ENCODE results near the gene MAGI2.

The MAGI2 gene

DNA sequence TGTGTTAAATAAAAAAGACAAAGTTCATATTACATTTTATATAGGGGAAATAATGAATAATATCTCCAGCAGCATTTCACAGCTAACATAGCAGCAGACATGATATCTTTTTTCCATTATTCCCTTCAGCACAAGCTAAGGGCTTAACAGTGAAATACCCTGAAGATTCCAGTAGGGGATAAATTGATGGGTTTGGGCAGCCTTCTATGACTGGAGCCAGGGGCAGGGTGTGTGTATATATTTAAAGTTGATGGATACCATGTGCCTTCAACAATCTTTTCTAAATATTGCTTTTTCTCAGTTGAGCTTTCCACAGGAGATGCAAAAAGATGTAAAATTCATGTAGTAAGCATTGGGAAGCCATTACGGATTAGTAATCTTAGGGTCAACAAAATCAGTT, 151.2 kb downstream of the MAGI2 start:
- DNase-seq (ENCODE audit: low read depth): no peak

DNA sequence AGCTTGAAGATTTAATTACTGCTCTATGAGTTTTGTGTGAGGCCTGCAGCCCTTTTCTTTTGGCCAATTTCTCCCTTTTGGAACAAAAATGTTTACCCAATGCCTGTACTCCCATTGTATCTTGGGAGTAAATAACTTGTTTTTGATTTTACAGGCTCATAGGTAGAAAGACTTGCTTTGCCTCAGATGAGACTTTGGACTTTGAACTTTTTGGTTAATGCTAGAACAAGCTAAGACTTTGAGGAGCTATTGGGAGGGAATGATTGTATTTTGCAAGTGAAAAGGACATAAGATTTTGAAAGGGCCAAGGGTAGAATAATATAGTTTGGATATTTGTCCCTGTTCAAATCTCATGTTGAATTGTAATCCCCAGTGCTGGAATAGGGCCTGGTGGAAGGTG, 152.0 kb downstream of the MAGI2 start:
- DNase-seq (ENCODE audit: low read depth): no peak

GRCh38 chr7:79300573-79300972, 152.9 kb downstream of the MAGI2 start:
- DNase-seq (ENCODE audit: low read depth): no peak

DNA sequence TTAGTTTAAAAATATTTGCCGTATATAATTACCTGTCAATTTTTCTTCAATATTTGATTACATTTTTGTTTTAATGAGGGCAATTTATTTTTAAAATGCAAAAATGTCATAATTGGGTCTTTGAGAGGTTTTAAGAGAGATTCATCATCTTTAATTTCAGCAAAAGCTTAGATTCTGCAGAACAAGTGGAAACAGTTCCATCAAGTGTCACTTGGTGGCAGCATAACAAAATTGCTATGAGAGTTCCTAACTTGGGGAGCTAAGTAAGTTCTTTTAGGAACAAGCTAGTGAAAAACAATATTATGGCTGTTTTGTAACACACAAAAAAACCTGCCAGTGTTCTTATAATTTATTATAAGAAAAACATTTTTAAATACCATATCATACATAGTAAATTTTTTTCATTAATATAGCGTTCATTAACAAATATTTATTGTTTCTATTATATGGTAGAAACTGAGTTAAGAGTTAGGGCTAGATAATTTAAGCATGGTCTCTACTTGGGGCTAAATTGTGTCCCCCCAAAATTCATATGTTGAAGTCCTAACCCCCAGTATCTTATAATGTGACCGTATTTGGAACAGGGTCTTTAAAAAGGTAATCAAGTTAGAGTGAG, 155.2 kb downstream of the MAGI2 start:
- DNase-seq (ENCODE audit: low read depth): no peak

DNA sequence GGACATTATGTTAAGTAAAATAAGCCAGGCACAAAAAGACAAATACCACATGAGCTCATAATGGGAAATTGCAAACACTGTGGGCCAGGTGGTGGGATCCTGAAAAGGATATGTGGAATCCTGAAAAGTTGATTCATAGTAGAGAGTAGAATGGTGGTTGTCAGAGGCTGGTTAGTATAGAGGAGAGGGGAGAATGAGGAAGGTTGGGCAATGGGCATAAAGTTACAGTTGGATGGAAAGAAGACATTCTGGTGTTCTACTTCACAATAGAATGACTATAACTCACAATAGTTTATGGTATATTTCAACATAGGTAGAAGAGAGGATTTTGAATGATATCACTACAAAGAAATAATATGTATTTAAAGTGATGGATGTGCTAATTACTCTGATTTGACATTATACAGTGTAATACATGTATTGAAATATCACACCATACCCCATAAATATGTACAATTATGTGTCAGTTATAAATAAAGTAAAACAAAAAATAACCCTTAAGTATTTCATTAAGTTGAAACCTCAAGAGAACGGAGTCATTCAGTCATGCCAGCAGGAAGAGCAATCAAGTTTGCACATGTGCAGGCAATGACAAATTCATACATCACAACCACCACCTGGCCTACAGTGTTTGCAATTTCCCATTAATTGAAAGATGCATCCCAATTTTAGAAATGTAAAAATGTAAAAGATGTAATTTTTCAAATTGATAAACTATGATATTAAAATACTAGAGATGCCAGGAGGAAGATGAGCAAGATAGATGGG, 156.7 kb downstream of the MAGI2 start:
- no peak for DNase-seq (ENCODE audit: low read depth)

GRCh38 chr7:79293655-79294142, 159.8 kb downstream of the MAGI2 start:
- no peak for DNase-seq (ENCODE audit: low read depth)

GRCh38 chr7:79292834-79293233, 160.6 kb downstream of the MAGI2 start:
- DNase-seq (ENCODE audit: low read depth): no peak

- DNase-seq (ENCODE audit: low read depth): no peak
Measured at GRCh38 chr7:79291498-79291865, 162.0 kb downstream of the MAGI2 start.

GRCh38 chr7:79290841-79291497, 162.5 kb downstream of the MAGI2 start:
- no peak for DNase-seq (ENCODE audit: low read depth)

GRCh38 chr7:79290398-79290797, 163.1 kb downstream of the MAGI2 start:
- DNase-seq (ENCODE audit: low read depth): no peak

- DNase-seq (ENCODE audit: low read depth): no peak
Measured at GRCh38 chr7:79288655-79289054, 164.8 kb downstream of the MAGI2 start.

GRCh38 chr7:79287981-79288380, 165.5 kb downstream of the MAGI2 start:
- no peak for DNase-seq (ENCODE audit: low read depth)

GRCh38 chr7:79286181-79286580, 167.3 kb downstream of the MAGI2 start:
- DNase-seq (ENCODE audit: low read depth): no peak

DNA sequence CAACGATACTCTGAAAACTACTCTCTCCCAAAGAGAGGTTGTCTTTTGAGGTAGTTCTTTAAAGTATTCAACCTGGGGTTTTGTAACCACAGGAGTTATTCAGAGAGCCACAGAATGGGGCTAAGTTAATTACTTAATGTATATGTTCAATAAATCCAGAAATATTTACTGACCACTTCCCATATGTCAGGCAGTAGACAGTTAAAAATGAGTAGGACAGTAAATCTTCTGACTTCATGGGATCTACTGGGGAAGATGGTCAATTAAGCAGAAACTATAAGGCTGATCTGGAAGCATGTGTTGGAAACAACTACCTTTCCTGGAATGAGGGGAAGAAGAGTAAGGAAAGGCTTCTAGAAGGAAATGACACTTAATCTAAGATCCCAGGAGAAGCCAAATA, 167.7 kb downstream of the MAGI2 start:
- no peak for DNase-seq (ENCODE audit: low read depth)

DNA sequence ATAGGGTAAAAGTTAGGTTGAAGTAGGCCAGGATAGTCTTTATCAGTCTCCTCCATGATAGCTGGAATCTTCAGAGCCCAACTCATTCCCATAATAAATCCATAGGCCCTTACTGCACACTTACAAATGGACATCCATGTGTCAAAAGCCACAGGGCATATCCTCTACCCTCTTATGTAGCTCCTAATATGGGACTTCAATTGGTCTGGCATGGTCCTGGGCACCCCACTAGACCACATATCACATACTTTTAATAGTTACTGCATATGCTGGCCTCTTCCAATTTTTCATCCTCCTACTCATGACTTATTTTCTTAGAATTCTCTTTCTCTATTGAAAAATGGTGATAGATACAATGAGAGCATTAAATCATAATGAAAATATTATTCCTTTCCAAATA, 169.3 kb downstream of the MAGI2 start:
- DNase-seq (ENCODE audit: low read depth): no peak

DNA sequence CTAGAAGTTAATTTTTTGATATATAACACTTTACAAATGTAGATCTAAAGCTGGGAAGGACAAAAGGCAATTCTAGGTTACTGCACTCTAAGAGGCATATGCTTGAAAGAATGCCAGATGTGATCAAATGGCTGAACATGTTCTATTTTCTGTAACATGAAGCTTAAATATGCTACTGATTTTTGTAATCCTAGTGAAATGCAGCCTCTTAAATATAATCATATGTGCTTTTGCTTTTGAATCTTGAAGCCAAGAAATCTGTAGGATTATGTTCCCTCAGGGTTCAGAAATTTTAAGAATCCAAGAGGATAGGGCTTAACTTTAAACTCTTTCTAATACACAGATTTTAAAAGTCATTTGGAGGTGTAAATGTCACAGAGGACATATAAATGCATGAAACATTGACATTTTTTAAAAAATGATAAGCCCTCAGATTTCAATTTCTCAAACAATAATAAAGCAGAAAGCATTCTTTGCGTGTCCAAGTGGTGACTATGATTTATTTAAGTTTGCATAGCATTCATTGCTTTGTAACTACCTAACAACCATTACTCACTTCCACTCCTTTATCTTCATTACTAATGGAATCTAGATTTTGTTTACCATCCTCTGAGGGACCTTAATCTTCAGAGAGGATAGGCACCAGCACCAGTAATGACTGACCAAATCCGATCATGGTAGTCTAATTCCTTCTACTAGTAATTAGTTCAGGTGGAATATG, 170.4 kb downstream of the MAGI2 start:
- DNase-seq (ENCODE audit: low read depth): peak; percentile 63

DNA sequence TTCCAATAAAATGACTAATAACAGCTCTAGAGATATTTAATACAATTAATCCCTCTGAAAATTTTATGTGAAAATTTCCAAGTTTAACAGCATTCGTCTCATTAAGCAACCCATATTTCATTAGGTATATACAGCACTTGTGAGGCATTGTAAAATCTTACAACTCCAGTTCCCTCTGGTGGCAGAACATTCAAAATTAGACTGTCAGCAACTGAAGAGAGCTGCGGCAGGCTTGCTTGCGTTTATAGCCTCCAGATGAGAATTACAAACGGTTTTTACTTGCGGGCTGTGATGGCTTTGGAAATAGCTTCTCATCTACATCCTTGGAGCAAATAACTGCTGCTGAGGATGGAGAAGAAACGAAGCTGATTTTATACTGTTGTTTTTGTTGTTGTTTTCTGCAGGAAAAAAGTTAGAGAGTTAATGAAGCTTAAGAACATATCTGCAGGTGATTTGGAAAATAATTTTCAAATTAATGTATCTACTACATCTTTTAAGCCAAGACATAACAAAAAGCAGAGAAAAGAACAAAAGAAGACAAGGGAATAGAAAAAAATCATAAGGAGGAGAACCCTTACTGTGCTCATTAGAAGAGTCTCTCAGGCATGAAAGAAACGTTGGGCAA, 171.3 kb downstream of the MAGI2 start:
- no peak for DNase-seq (ENCODE audit: low read depth)

DNA sequence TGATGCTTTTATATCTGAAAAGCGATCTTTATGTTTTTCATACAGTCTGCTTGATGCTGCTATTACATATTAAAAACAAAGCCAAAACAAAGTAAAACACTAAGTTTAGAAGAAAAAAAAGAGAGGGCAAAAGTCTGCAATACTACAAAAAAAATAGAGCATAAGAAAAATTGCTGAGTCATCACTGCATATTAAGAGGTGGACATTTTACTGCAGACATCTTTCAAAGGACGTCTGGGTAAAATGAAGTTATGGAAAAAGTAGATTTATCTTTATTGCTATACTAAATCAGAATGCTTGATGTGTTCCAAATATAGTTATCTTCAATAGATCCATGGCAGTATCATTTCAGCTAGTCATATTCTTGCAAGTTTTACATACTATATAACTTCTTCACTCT, 172.0 kb downstream of the MAGI2 start:
- DNase-seq (ENCODE audit: low read depth): no peak

DNA sequence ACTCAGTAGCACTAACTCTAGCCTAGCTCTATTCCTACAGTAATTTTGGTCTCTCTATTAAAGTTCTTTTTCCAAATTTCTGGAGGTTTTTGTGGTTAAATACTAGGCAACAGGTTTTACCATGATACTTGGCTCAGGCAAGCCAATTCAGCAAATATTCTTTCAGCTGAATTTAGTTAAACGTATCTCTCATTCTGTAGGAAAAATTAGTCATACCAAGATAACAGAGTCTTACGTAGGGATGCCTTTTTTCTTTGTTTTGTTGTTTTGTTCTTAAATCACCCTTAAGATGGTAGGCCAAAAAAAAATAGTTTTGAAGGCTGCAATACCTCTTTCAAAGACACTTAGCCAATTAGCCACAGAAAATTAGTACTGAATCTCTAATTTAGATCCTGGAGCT, 180.5 kb downstream of the MAGI2 start:
- DNase-seq (ENCODE audit: low read depth): no peak

DNA sequence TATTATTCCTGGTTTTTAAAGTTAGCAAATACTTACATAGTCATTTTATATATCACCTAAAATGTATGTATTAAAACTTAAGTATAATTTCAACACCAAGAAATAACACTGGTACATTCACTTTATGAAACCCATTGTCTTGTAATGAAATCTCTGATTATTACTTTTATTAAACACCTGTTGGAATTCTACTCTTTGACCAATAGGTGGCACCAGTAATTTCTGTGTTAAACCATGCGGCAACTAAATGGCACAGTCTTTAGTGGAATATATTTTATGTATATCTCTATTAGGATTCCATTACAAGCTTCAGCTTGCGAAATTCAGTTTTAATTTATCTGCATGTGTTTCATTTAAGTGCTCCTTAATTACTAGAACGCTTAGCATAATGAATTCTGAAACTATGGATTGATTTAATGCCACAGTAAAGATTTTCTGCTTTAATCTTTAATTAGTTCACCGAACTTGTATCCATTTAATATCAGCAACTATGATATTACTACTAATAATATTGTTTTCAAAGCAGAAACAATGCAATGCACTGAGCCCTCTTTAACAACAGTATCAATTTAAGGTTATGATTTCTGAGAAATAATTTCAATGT, 181.3 kb downstream of the MAGI2 start:
- no peak for DNase-seq (ENCODE audit: low read depth)

DNA sequence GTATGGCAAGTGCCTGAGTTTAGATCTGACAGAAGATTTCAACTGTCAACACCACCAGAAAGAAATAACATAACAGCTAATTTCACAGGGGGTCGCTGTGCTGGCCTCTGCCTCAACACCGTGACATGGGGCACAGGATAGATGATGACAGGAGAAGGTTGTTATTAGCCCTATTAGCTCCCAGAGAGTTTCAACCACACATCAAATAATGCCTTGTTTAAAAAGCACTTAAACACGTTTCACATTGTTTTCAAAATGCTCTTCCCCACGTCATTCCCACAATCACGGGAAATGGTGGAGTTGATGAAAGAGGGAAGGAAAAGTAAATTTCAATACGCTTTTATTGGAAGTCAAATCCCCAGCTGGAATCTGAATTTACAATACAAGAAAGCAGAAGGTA, 184.7 kb downstream of the MAGI2 start:
- DNase-seq (ENCODE audit: low read depth): no peak

GRCh38 chr7:79258826-79259225, 194.6 kb downstream of the MAGI2 start:
- no peak for DNase-seq (ENCODE audit: low read depth)
